GM12873 (cell line): ENCODE measurements around the gene TMEM39B.
A peak's percentile ranks its signal among the peaks of the same experiment; 100 is the strongest.

ENCODE experiments used
- TF ChIP-seq, protein P1 (sequence below): IDR thresholded peaks from 2 replicates; pipeline ENCODE4 v1.5.1; 2012; ENCODE audit warnings: low read depth, mild to moderate bottlenecking, moderate library complexity, low read length, control low read depth; ENCODE audit not compliant: insufficient read depth; ENCODE audit errors: missing control alignments

TMEM39B gene

DNA sequence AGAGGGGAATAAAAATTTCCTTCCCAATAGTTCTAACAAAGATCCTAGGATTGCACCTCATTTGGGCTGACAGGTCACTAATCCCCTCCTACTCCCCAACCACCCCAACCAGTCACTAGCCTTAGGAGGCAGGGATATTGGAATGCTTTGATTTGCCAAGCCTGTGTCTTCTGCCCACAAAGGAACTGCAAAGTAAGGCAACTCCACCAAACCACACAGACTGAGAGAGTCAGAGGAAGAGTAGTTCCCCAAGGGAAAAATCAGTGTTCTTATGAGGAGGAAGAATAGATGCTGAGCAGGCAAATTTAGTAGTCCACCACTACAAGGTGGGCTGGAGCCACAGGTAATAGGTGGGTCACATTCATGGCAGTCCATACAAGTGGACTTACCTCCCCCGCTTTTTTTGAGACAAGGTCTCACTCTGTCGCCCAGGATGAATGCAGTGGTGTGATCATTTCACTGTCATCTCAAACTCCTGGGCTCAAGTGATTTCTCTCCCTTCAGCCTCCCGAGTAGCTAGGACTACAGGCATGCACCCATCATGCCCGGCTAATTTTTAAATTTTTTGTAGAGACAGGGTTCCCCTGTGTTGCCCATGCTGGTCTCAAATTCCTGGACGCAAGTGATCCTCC is 3.7 kb upstream of the TMEM39B start:
- TF ChIP-seq, protein P1, sequence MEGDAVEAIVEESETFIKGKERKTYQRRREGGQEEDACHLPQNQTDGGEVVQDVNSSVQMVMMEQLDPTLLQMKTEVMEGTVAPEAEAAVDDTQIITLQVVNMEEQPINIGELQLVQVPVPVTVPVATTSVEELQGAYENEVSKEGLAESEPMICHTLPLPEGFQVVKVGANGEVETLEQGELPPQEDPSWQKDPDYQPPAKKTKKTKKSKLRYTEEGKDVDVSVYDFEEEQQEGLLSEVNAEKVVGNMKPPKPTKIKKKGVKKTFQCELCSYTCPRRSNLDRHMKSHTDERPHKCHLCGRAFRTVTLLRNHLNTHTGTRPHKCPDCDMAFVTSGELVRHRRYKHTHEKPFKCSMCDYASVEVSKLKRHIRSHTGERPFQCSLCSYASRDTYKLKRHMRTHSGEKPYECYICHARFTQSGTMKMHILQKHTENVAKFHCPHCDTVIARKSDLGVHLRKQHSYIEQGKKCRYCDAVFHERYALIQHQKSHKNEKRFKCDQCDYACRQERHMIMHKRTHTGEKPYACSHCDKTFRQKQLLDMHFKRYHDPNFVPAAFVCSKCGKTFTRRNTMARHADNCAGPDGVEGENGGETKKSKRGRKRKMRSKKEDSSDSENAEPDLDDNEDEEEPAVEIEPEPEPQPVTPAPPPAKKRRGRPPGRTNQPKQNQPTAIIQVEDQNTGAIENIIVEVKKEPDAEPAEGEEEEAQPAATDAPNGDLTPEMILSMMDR, result no peak

DNA sequence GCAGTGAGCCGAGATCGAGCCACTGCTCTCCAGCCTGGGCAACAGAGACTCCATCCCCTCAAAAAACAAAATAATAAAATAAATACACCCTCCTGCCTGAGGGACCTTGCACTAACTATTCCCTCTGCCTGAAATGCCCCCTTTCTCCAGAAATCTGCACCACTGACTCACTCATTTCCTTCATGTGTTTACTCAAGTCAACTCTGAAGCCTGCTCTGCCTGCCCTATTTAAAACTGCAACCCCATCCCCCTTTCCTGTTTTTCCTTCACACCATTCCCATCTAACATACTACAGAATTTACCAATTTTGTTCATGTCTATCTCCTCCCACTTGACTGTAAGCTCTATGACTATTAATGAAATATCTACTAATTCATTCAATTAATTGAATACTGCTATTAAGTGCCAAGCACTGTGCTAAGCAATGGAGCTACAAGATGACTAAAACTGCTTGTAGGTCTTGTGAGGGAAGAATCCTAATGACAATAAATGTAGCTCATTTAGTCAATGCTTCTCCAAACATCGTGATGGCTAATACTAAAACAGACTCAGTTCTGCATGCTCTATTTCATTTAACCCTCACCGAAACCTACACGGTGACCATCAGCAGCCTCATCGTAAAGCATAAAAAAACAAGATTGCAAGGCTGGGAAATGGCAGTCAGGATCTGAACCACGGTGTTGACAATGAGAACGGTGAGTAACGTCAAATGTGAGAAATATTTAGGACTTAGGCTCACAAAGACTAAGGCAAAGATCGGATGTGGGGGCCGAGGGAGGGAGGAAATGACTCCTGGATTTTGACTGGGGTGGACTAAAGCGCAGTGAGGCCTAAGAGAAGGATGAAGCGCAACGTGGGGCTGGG is 749 bp upstream of the TMEM39B start:
- TF ChIP-seq, protein P1, result no peak

DNA sequence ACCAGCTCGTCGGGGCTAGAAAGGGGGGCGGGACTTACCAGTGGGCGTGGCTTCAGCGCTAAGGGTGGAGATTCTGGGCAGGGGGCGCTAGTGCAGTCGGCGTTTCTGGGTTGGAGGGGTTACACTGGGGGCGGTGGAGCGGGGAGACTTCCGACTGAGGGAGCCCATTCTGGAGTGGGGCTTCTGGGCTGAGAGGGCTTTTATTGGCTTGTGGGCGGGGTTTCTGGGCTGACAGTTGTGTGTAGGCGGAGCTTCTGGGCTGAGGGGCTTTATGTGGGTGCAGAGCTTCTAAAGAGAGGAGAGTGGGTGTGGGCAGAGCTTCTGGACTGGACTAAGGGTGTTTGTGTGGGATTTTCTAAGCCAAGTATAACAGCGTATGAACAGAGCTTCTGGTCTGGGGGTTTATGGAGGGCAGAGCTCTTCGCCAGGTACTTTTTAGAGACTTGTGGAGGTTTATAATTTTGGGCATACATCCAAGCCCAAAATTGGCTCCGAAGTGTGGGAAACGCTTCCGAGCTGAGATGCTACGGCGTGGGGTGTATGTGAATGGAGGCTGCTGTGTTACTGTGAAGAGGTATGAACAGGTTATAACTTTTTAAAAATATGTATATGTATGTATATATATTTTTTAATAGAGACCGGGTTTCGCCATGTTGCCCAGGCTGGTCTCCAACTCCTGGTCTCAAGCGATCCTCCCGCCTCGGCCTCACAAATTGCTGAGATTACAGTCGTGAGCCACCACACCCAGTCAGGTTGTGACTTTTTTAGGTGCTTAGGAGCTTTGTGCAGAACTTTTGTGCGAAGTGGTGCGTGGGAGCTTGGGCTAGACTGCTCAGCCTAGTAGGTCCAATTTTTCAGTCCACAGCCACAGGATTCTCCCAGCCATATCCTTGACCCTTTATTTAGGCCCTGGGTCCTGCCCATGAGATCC is 825 bp downstream of the TMEM39B start:
- TF ChIP-seq, protein P1, result peak; percentile 25

DNA sequence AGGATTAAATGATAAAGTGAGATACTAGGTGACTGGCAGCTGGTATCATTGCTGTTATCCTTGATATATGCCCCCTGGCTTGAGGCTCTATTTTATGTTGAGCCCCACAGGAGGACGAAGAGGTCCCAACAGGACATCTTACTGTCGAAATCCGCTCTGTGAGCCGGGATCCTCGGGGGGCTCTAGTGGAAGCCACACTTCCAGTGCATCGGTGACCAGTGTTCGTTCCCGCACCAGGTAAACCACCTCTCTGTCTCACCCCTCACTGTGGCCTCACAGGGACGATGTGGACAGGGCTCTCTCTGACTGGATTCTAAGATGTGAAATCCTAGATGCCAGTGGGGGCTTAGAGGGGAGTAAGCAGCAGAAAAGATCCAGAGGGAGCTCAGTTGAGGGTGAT is 2.1 kb downstream of the TMEM39B start:
- TF ChIP-seq, protein P1, result no peak

DNA sequence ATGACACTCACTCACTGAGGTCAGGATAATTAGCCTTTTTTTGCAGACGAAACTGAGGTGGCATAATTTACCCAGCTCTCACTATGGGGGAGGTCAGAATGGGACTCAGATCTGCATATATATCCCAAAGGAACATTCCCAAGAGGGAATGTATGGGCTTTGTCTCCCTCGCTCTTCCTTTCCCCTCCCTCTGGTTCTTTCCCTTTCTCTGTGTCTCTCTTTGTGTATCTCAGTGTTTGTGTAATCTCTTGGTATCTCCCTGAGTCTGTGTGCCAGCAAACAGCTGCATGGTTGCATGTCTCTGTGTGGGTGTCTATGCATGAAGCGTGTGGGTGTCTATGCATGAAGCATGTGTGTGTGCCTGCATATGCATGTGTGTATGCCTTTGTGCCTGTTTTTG is 4.7 kb downstream of the TMEM39B start:
- TF ChIP-seq, protein P1, result no peak

DNA sequence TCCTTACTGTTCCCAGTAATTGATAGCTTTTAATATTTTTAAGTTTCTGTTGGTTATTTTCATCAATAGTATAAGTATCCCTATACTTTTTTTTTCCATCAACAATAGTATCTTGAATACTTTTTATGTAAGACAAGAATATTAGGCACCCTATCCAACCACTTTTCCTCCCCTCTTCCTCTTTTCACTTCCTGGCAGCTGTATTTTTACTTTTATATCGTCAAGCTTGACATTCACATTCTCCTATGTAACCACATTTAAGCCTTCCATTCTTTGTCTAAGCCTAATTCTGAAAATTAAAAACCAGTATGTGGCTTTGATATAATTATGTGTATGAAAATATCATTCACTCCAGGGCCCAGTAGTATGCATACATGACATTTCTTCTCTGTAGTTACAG is 9.3 kb downstream of the TMEM39B start:
- TF ChIP-seq, protein P1, result no peak
